ENCODE measurements around the gene AUTS2. TPM values are rescaled to one million over a fixed set of nuclear protein-coding genes. Genes with fewer than 3 reads are reported as not detected.

AUTS2 gene
- total RNA-seq, 1 experiment from 2014 or later: 42.1 TPM

DNA sequence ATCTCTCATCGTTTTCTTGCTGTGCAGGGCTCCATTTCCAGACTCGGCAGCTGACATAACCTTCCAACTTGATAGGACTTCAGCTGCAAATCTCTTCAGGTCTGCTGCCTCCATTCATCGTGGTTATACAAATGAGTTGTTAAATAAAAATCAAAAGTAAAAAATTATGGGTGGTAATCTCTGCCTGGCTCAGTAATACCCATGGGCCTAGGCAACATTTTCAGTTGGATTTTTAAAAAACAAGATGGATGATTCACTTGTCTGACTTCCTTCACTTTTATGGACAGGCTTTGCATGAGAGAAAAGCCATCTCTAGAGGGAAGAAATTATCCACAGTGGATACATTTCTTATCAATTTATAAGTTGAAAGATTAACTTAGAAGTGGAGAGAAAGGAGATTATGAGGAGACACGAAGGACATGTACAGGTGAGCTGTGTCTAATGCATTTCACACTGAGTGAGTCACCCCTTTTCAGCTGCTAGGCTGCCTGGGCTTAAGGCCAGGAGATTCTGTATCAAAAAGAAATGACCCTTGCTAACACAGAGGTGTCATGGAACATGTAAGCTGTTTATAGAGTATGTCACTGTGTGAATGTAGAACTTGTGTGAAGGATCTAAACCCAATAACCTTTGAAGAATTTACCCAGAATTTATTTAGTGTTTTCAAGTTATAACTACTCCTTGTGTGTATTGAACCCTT lies 495.1 kb downstream of the AUTS2 start:
- peaks cover 56% of the 10 kb centered on the region for H3K4me1 ChIP-seq (ENCODE audit: insufficient read depth, low read length, poor library complexity, severe bottlenecking)
- DNase-seq (ENCODE audit: low spot score): no peak
- TF ChIP-seq, protein P1, sequence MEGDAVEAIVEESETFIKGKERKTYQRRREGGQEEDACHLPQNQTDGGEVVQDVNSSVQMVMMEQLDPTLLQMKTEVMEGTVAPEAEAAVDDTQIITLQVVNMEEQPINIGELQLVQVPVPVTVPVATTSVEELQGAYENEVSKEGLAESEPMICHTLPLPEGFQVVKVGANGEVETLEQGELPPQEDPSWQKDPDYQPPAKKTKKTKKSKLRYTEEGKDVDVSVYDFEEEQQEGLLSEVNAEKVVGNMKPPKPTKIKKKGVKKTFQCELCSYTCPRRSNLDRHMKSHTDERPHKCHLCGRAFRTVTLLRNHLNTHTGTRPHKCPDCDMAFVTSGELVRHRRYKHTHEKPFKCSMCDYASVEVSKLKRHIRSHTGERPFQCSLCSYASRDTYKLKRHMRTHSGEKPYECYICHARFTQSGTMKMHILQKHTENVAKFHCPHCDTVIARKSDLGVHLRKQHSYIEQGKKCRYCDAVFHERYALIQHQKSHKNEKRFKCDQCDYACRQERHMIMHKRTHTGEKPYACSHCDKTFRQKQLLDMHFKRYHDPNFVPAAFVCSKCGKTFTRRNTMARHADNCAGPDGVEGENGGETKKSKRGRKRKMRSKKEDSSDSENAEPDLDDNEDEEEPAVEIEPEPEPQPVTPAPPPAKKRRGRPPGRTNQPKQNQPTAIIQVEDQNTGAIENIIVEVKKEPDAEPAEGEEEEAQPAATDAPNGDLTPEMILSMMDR (conservative IDR thresholded peaks at IDR 0.05; ENCODE audit: low read depth, low read length): no peak
- TF ChIP-seq EZH2 (IDR thresholded peaks at IDR 0.05; ENCODE audit: borderline replicate concordance, low read depth, low read length, poor library complexity, severe bottlenecking): no peak
- BruUV-seq (replicated peaks): no TSS peak
- H3K9me3 ChIP-seq (ENCODE audit: low read depth, low read length, poor library complexity, severe bottlenecking): no peaks in the 10 kb centered on the region
- no peaks in the 10 kb centered on the region for H3K36me3 ChIP-seq (ENCODE audit: insufficient read depth, low read length, poor library complexity, severe bottlenecking)
- no peak overlapping the region for H3K27ac ChIP-seq (ENCODE audit: low read depth, low read length, poor library complexity, severe bottlenecking)
- intact Hi-C loops (cut with micrococcal nuclease; ENCODE audit: unreplicated experiment): loop anchor here (10.0 kb wide), 1 partner anchor 249 kb away; no protein-coding TSS in a partner anchor
- H3K4me3 ChIP-seq (ENCODE audit: low read depth, low read length, poor library complexity, severe bottlenecking): peak overlapping the region; percentile 21
- peaks cover 43% of the 10 kb centered on the region for H3K27me3 ChIP-seq (replicated peaks; ENCODE audit: insufficient read depth, low read depth, low read length, poor library complexity)
- CTCF ChIA-PET: no interaction called here
- POLR2A ChIA-PET (ENCODE audit: low non-redundant PET): no interaction called here

DNA sequence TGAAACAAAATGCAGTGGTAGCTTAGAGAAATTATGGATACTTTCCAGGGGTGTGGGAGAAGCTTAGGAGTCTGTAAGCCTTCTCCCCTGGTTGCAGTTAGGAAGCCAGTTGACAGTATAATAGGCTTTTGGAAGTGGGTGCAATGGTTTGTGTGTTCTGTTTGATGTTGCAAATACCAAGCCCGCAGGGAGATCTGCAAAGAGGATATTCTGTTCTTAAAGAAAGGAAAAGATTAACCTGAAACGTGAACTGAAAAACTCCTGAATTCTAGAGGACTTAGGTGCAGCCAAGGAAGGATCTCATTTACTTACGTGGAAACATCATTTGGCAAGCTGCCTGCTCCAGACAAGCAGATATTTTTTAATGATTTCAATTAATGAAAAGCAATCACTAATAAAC lies 496.6 kb downstream of the AUTS2 start:
- intact Hi-C loops (cut with micrococcal nuclease; ENCODE audit: unreplicated experiment): loop anchor here (5.0 to 10.0 kb wide), 2 partner anchors 53 to 250 kb away; no protein-coding TSS in a partner anchor
- no TSS peak for BruUV-seq (replicated peaks)
- ChIA-PET POLR2A (ENCODE audit: low non-redundant PET) (no interaction called here), CTCF (no interaction called here)
- Histone ChIP-seq H3K9me3 (ENCODE audit: low read depth, low read length, poor library complexity, severe bottlenecking) (no peaks in the 10 kb centered on the region), H3K27ac (ENCODE audit: low read depth, low read length, poor library complexity, severe bottlenecking) (no peak overlapping the region), H3K36me3 (ENCODE audit: insufficient read depth, low read length, poor library complexity, severe bottlenecking) (no peaks in the 10 kb centered on the region), H3K4me3 (ENCODE audit: low read depth, low read length, poor library complexity, severe bottlenecking) (no peak overlapping the region), H3K4me1 (ENCODE audit: insufficient read depth, low read length, poor library complexity, severe bottlenecking) (peaks cover 68% of the 10 kb centered on the region), H3K27me3 (replicated peaks; ENCODE audit: insufficient read depth, low read depth, low read length, poor library complexity) (peaks cover 53% of the 10 kb centered on the region)
- no peak for DNase-seq (ENCODE audit: low spot score)
- TF ChIP-seq, protein P1 (conservative IDR thresholded peaks at IDR 0.05; ENCODE audit: low read depth, low read length): no peak
- TF ChIP-seq EZH2 (IDR thresholded peaks at IDR 0.05; ENCODE audit: borderline replicate concordance, low read depth, low read length, poor library complexity, severe bottlenecking): no peak

DNA sequence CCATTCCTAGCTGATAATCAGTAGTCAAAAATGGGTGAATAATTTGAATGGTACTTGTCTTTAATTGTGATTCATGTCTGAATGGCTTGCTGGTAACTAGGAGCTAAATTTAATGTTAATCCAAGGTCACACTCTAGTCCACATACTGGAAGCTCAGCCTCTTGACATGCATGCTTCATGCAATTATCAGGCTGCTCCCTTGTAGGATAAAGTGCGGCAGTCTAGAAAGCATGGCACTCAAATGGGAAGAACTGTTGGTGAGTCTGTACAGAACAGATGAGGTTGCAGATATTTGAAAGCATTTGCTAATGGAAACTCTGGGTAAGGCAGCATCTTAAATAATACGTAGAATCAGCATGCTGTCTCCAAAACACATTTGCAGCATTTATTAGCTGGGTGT lies 499.4 kb downstream of the AUTS2 start:
- no peaks in the 10 kb centered on the region for H3K36me3 ChIP-seq (ENCODE audit: insufficient read depth, low read length, poor library complexity, severe bottlenecking)
- H3K4me1 ChIP-seq (ENCODE audit: insufficient read depth, low read length, poor library complexity, severe bottlenecking): peaks cover 52% of the 10 kb centered on the region
- CTCF ChIA-PET: no interaction called here
- DNase-seq (ENCODE audit: low spot score): no peak
- H3K27ac ChIP-seq (ENCODE audit: low read depth, low read length, poor library complexity, severe bottlenecking): no peak overlapping the region
- POLR2A ChIA-PET (ENCODE audit: low non-redundant PET): interaction anchor here (0.6 kb wide), 2 partner anchors 10 to 75 kb away, joined by 5 to 11 read pairs; no protein-coding TSS in a partner anchor
- no peak overlapping the region for H3K4me3 ChIP-seq (ENCODE audit: low read depth, low read length, poor library complexity, severe bottlenecking)
- H3K9me3 ChIP-seq (ENCODE audit: low read depth, low read length, poor library complexity, severe bottlenecking): no peaks in the 10 kb centered on the region
- BruUV-seq (replicated peaks): no TSS peak
- intact Hi-C loops (cut with micrococcal nuclease; ENCODE audit: unreplicated experiment): loop anchor here (5.0 to 10.0 kb wide), 2 partner anchors 55 to 253 kb away; no protein-coding TSS in a partner anchor
- no peak for TF ChIP-seq EZH2 (IDR thresholded peaks at IDR 0.05; ENCODE audit: borderline replicate concordance, low read depth, low read length, poor library complexity, severe bottlenecking)
- TF ChIP-seq, protein P1 (conservative IDR thresholded peaks at IDR 0.05; ENCODE audit: low read depth, low read length): no peak
- H3K27me3 ChIP-seq (replicated peaks; ENCODE audit: insufficient read depth, low read depth, low read length, poor library complexity): peaks cover 53% of the 10 kb centered on the region

All from A673 (cell line).